ENCODE results near the gene RBM18.

The RBM18 gene

DNA sequence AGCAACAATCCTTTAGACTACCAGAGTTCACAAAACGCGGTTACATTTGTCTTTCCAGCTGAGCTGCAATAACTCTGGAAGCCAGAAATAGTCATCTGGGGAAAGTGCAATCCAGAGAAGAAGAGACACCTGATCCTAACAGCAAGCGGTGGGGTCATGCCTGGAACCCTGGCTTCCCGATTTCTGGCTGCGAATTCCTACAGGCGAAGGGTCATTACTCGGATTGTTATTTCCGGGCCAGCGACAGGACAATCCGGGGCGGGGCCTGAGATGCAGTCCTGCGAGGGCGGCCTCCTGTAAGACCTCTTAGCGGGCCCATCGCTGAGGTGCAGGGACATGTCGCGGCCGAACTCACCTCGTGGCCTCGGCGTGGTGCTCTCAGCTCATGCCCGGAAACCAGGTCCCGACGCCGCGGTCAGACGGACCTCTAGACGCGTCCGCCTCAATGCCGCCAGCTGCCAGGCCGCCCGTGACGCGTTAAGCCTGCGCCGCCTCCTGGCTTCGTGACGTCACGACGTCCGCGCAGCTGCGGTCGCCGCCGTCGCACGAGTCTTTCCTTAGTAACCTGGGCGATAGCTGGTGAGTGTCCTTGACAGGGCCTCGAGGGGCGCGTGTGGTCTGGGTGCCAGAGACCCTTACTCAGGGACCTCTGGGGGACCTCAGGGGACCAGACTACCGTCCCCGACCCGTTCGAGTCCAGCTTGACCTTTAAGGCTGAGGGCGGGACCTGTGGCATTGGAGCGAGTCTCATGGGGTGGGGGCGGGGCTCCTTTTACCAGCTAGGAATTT lies at the start of gene RBM18, which contains the start of gene MRRF:
TSS of gene RBM18 (minus strand) at position 481 of the 789 bp plus-strand sequence. CDS start 3,348 bp downstream, outside the sequence.
TSS of gene MRRF (plus strand) at position 523 of the 789 bp plus-strand sequence. CDS start 6,010 bp downstream, outside the sequence.
- peak; percentile 79 for DNase-seq (ENCODE audit: low read depth, low spot score)
- peak within 1 kb of the TSS; percentile 77; the same call in 1 of the 2 replicates for H3K4me3 ChIP-seq (ENCODE audit: low read length)
- H3K36me3 ChIP-seq (ENCODE audit: control insufficient read depth, insufficient read depth, low read length): no peaks in the 10 kb centered on the region; the same call in none of the 2 replicates
- no peaks in the 10 kb centered on the region for H3K4me1 ChIP-seq (ENCODE audit: control insufficient read depth, insufficient read depth, low read length)
- no peak within 1 kb of the TSS for H3K27ac ChIP-seq (ENCODE audit: low read length)
- H3K27me3 ChIP-seq (ENCODE audit: control insufficient read depth, insufficient read depth, low read length): no peaks in the 10 kb centered on the region
- no peaks in the 10 kb centered on the region for H3K9me3 ChIP-seq (ENCODE audit: control insufficient read depth, insufficient read depth, low read length)
- no CpG with 5 or more reads among the region's 60 CpGs for WGBS (ENCODE audit: insufficient coverage, insufficient read length)

DNA sequence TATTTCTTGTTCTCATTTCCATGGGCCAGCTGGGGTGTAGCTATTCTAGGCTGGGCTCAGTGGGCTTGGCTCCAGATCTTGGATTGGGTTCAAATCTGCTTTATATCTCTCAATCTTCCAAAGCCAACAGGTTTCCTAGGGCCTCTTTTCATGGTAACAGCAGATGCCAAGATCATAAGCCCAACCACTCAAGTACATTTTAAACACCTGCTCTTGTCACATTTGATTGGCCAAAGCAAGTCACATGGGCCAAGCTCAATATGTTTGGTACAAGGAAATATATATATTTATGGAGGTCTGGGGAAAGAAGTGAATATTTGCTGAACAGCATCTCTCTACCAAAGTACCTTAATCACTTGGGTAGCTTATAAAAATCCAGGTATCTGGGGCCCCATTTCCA lies 49.5 kb upstream of the RBM18 start:
- Histone ChIP-seq H3K27me3 (ENCODE audit: control insufficient read depth, insufficient read depth, low read length) (no peaks in the 10 kb centered on the region), H3K27ac (ENCODE audit: low read length) (no peak overlapping the region), H3K9me3 (ENCODE audit: control insufficient read depth, insufficient read depth, low read length) (no peaks in the 10 kb centered on the region), H3K4me1 (ENCODE audit: control insufficient read depth, insufficient read depth, low read length) (no peaks in the 10 kb centered on the region), H3K36me3 (ENCODE audit: control insufficient read depth, insufficient read depth, low read length) (peaks cover 7% of the 10 kb centered on the region; the same call in 1 of the 2 replicates), H3K4me3 (ENCODE audit: low read length) (no peak overlapping the region)
- no peak for DNase-seq (ENCODE audit: low read depth, low spot score)

DNA sequence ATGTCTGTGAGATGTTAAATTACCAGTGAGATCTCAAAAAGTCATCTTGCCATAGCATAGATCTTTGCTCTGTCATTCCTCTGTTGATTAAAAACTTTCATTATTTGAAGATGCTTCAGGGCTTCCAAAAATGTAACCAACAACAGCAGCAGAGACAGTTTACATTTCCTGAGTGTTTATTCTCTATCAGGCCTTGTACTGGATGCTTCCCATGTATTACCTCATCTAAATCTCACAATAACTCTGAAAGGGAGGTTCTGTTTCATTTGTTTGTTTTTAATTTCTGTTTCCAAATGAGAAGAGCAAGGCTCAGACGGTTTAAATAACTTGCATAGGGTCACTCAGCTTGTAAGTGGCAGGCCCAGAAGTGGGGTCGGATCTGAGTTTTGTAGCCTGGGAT lies 45.2 kb upstream of the RBM18 start:
- Histone ChIP-seq H3K36me3 (ENCODE audit: control insufficient read depth, insufficient read depth, low read length) (peaks cover 7% of the 10 kb centered on the region; the same call in 1 of the 2 replicates), H3K27ac (ENCODE audit: low read length) (no peak overlapping the region), H3K4me1 (ENCODE audit: control insufficient read depth, insufficient read depth, low read length) (no peaks in the 10 kb centered on the region), H3K4me3 (ENCODE audit: low read length) (no peak overlapping the region), H3K9me3 (ENCODE audit: control insufficient read depth, insufficient read depth, low read length) (no peaks in the 10 kb centered on the region), H3K27me3 (ENCODE audit: control insufficient read depth, insufficient read depth, low read length) (no peaks in the 10 kb centered on the region)
- WGBS (ENCODE audit: insufficient coverage, insufficient read length): no CpG with 5 or more reads among the region's 2 CpGs
- DNase-seq (ENCODE audit: low read depth, low spot score): no peak

DNA sequence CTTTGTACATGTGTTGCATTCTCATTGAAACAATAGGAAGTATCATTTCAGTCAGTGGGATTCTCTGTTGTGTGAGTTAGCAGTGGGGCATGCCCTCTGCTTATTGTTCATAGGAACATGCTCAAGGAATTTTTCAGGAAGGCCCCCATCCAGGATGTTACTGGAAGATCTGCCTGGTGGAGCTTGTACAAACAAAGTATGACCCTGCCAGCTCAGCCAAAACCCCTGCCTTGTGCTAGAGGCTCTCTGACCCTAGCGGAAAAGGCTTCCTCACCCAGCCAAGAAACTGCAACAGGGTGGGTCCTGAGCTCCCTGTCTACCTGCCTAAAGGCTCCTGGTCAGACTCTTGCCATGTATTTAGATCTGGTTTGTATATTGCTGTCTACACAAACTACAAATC lies 43.3 kb upstream of the RBM18 start:
- DNase-seq (ENCODE audit: low read depth, low spot score): no peak
- WGBS (ENCODE audit: insufficient coverage, insufficient read length): no CpG with 5 or more reads among the region's 1 CpG
- Histone ChIP-seq H3K4me3 (ENCODE audit: low read length) (no peak overlapping the region), H3K27ac (ENCODE audit: low read length) (no peak overlapping the region), H3K36me3 (ENCODE audit: control insufficient read depth, insufficient read depth, low read length) (peaks cover 2% of the 10 kb centered on the region; the same call in 1 of the 2 replicates), H3K27me3 (ENCODE audit: control insufficient read depth, insufficient read depth, low read length) (no peaks in the 10 kb centered on the region), H3K9me3 (ENCODE audit: control insufficient read depth, insufficient read depth, low read length) (no peaks in the 10 kb centered on the region), H3K4me1 (ENCODE audit: control insufficient read depth, insufficient read depth, low read length) (no peaks in the 10 kb centered on the region)

GRCh38 chr9:122307061-122307460 lies 42.4 kb upstream of the RBM18 start:
- no peak overlapping the region for H3K27ac ChIP-seq (ENCODE audit: low read length)
- no peaks in the 10 kb centered on the region for H3K4me1 ChIP-seq (ENCODE audit: control insufficient read depth, insufficient read depth, low read length)
- no CpG with 5 or more reads among the region's 5 CpGs for WGBS (ENCODE audit: insufficient coverage, insufficient read length)
- H3K36me3 ChIP-seq (ENCODE audit: control insufficient read depth, insufficient read depth, low read length): no peaks in the 10 kb centered on the region; the same call in 1 of the 2 replicates
- DNase-seq (ENCODE audit: low read depth, low spot score): no peak
- no peaks in the 10 kb centered on the region for H3K9me3 ChIP-seq (ENCODE audit: control insufficient read depth, insufficient read depth, low read length)
- no peak overlapping the region for H3K4me3 ChIP-seq (ENCODE audit: low read length)
- no peaks in the 10 kb centered on the region for H3K27me3 ChIP-seq (ENCODE audit: control insufficient read depth, insufficient read depth, low read length)

GRCh38 chr9:122302237-122303093 lies 37.8 kb upstream of the RBM18 start:
- Histone ChIP-seq H3K4me3 (ENCODE audit: low read length) (no peak overlapping the region), H3K4me1 (ENCODE audit: control insufficient read depth, insufficient read depth, low read length) (no peaks in the 10 kb centered on the region), H3K9me3 (ENCODE audit: control insufficient read depth, insufficient read depth, low read length) (no peaks in the 10 kb centered on the region), H3K36me3 (ENCODE audit: control insufficient read depth, insufficient read depth, low read length) (no peaks in the 10 kb centered on the region; the same call in 1 of the 2 replicates), H3K27me3 (ENCODE audit: control insufficient read depth, insufficient read depth, low read length) (no peaks in the 10 kb centered on the region), H3K27ac (ENCODE audit: low read length) (no peak overlapping the region)
- no peak for DNase-seq (ENCODE audit: low read depth, low spot score)
- no CpG with 5 or more reads among the region's 5 CpGs for WGBS (ENCODE audit: insufficient coverage, insufficient read length)

GRCh38 chr9:122297512-122297911 lies 32.9 kb upstream of the RBM18 start:
- no peaks in the 10 kb centered on the region for H3K4me1 ChIP-seq (ENCODE audit: control insufficient read depth, insufficient read depth, low read length)
- no CpG with 5 or more reads among the region's 3 CpGs for WGBS (ENCODE audit: insufficient coverage, insufficient read length)
- H3K36me3 ChIP-seq (ENCODE audit: control insufficient read depth, insufficient read depth, low read length): peaks cover 4% of the 10 kb centered on the region; the same call in 1 of the 2 replicates
- no peak overlapping the region for H3K27ac ChIP-seq (ENCODE audit: low read length)
- DNase-seq (ENCODE audit: low read depth, low spot score): no peak
- H3K9me3 ChIP-seq (ENCODE audit: control insufficient read depth, insufficient read depth, low read length): no peaks in the 10 kb centered on the region
- H3K27me3 ChIP-seq (ENCODE audit: control insufficient read depth, insufficient read depth, low read length): no peaks in the 10 kb centered on the region
- no peak overlapping the region for H3K4me3 ChIP-seq (ENCODE audit: low read length)

GRCh38 chr9:122294531-122294930 lies 29.9 kb upstream of the RBM18 start:
- Histone ChIP-seq H3K27me3 (ENCODE audit: control insufficient read depth, insufficient read depth, low read length) (no peaks in the 10 kb centered on the region), H3K4me3 (ENCODE audit: low read length) (no peak overlapping the region), H3K4me1 (ENCODE audit: control insufficient read depth, insufficient read depth, low read length) (no peaks in the 10 kb centered on the region), H3K36me3 (ENCODE audit: control insufficient read depth, insufficient read depth, low read length) (peaks cover 9% of the 10 kb centered on the region; the same call in 1 of the 2 replicates), H3K9me3 (ENCODE audit: control insufficient read depth, insufficient read depth, low read length) (no peaks in the 10 kb centered on the region), H3K27ac (ENCODE audit: low read length) (no peak overlapping the region)
- 100% methylated on average over 3 of the region's 4 CpGs for WGBS (ENCODE audit: insufficient coverage, insufficient read length)
- no peak for DNase-seq (ENCODE audit: low read depth, low spot score)

DNA sequence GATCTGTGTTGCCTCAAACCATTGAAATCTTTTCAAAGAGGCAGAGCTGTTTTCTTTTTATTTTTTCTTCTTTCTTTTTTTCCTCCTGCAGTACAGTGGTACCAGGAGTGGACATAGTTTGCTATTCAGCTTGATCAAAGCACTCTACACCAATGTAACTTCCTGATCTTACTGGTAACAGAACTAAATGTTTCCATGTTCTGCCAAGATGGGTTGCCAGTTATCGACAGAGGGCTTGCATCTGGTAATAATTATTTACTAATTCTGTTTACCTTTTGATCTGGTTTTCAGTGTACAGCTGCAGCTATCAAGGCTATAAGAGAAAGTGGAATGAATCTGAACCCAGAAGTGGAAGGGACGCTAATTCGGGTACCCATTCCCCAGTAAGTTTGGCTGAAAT lies 26.8 kb upstream of the RBM18 start:
- WGBS (ENCODE audit: insufficient coverage, insufficient read length): no CpG with 5 or more reads among the region's 3 CpGs
- H3K27me3 ChIP-seq (ENCODE audit: control insufficient read depth, insufficient read depth, low read length): no peaks in the 10 kb centered on the region
- H3K4me3 ChIP-seq (ENCODE audit: low read length): no peak overlapping the region
- no peaks in the 10 kb centered on the region for H3K4me1 ChIP-seq (ENCODE audit: control insufficient read depth, insufficient read depth, low read length)
- peaks cover 11% of the 10 kb centered on the region; the same call in 1 of the 2 replicates for H3K36me3 ChIP-seq (ENCODE audit: control insufficient read depth, insufficient read depth, low read length)
- no peaks in the 10 kb centered on the region; the same call in 1 of the 2 replicates for H3K9me3 ChIP-seq (ENCODE audit: control insufficient read depth, insufficient read depth, low read length)
- no peak overlapping the region for H3K27ac ChIP-seq (ENCODE audit: low read length)
- DNase-seq (ENCODE audit: low read depth, low spot score): no peak

- no peak overlapping the region for H3K4me3 ChIP-seq (ENCODE audit: low read length)
- H3K27me3 ChIP-seq (ENCODE audit: control insufficient read depth, insufficient read depth, low read length): no peaks in the 10 kb centered on the region
- no peaks in the 10 kb centered on the region; the same call in 1 of the 2 replicates for H3K9me3 ChIP-seq (ENCODE audit: control insufficient read depth, insufficient read depth, low read length)
- no peak overlapping the region for H3K27ac ChIP-seq (ENCODE audit: low read length)
- no peak for DNase-seq (ENCODE audit: low read depth, low spot score)
- peaks cover 9% of the 10 kb centered on the region; the same call in 1 of the 2 replicates for H3K36me3 ChIP-seq (ENCODE audit: control insufficient read depth, insufficient read depth, low read length)
- WGBS (ENCODE audit: insufficient coverage, insufficient read length): no CpG with 5 or more reads among the region's 1 CpG
- no peaks in the 10 kb centered on the region for H3K4me1 ChIP-seq (ENCODE audit: control insufficient read depth, insufficient read depth, low read length)
These were observed 22.6 kb upstream of the RBM18 start for GRCh38 chr9:122287214-122287720.
